Subcutaneous adipose tissue (tissue), 4 donors: Measurements from ENCODE around the gene HSCB. TPM values are rescaled to one million over a fixed set of nuclear protein-coding genes. Genes with fewer than 3 reads are reported as not detected.

ENCODE experiments used
- total RNA-seq, 4 donors: library from RNA; depleted of rRNA; stranded (reverse); fragments of >200 nt; gene quantifications; one replicate each; pipeline ENCODE4 v1.1.0, GENCODE V29; 2016
- TF ChIP-seq, protein P1 (sequence below): fragments of 450-650 bp; IDR thresholded peaks from one replicate; pipeline ENCODE4 v1.5.1; 2016; ENCODE audit warnings: low read depth, mild to moderate bottlenecking, control low read depth, antibody characterized with exemption, moderate library complexity

Gene HSCB
- total RNA-seq, 4 donors from 2014 or later = 10.6 to 26.0 (median 20.9) TPM

DNA sequence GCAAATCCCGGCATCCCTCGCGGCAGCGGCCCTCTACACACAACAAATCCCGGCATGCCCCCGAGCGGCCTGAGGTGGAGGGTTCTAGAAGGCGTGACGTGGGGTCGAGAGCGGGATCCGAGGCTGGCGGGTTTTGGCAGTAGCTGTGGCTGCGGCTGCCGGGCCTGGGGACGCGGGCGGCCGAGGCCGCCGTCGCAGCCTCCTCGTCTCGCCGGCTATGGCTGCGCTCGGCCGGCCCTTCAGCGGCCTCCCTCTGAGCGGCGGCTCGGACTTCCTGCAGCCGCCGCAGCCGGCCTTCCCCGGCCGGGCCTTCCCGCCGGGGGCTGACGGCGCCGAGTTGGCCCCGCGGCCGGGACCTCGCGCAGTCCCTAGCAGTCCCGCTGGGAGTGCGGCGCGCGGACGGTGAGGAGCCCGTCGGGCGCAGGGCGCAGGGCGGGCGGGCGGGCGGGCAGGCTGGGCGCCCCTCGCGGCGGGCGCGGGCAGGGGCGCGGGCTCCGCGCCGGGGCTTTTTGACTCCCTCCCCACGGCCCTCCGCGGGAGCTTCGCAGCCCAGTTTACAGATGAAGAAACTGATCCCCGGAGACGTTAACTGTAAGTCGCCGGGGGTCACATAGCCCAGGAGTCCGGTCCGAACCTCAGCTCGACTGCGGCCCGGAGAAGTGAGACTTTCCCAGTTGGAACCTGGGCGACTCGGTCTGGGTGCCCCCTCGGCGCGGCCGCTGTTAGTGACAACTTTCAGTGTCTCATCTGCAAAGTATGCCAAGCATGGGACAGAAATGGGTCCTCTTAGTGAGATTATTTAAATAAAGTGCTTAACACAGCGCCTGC, 31.0 kb downstream of the HSCB start, which contains the start of gene CCDC117:
Gene CCDC117, plus strand, starts transcription at position 63 of the 828 bp plus-strand sequence. Its CDS starts 155 bp downstream, at position 218.
- TF ChIP-seq, protein P1, sequence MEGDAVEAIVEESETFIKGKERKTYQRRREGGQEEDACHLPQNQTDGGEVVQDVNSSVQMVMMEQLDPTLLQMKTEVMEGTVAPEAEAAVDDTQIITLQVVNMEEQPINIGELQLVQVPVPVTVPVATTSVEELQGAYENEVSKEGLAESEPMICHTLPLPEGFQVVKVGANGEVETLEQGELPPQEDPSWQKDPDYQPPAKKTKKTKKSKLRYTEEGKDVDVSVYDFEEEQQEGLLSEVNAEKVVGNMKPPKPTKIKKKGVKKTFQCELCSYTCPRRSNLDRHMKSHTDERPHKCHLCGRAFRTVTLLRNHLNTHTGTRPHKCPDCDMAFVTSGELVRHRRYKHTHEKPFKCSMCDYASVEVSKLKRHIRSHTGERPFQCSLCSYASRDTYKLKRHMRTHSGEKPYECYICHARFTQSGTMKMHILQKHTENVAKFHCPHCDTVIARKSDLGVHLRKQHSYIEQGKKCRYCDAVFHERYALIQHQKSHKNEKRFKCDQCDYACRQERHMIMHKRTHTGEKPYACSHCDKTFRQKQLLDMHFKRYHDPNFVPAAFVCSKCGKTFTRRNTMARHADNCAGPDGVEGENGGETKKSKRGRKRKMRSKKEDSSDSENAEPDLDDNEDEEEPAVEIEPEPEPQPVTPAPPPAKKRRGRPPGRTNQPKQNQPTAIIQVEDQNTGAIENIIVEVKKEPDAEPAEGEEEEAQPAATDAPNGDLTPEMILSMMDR = no peak

GRCh38 chr22:28773461-28773867, 31.6 kb downstream of the HSCB start:
- TF ChIP-seq, protein P1 = no peak

- TF ChIP-seq, protein P1 = no peak
Measured at GRCh38 chr22:28774378-28774777, 32.5 kb downstream of the HSCB start.

GRCh38 chr22:28779833-28780232, 38.0 kb downstream of the HSCB start:
- TF ChIP-seq, protein P1 = no peak

- TF ChIP-seq, protein P1 = no peak
Measured at GRCh38 chr22:28780296-28780695, 38.5 kb downstream of the HSCB start.

GRCh38 chr22:28783786-28784671, 42.2 kb downstream of the HSCB start:
- TF ChIP-seq, protein P1 = no peak

DNA sequence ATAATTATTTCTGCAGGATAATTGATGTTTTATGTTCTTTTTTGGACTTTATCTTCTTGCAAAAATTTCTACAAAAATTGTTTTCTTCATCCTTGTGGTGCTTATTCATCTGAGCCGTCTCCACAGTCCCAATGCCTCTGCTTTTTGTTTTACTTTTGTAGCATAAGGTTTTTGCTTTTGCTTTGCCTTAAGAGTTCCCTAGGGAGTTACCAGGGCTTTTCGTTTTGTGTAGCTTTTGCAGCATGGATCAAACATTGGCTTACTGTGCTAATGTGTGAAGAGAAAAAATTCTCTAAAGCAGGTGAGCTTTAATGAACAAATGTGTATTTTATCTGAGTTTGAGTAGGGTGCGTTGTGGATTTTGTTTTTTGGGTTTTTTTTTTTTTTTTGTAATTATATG, 46.8 kb downstream of the HSCB start:
- TF ChIP-seq, protein P1 = no peak
